K562 (cell line): ENCODE results near the gene GCNT2. TPM values are rescaled to one million over a fixed set of nuclear protein-coding genes. Genes with fewer than 3 reads are reported as not detected.

ENCODE experiments used
- ATAC-seq: fragments of 200-7000 bp; cut with Tn5 transposase; 3 replicates; pipeline ENCODE4 v1.9.1; 2020; ENCODE audit warnings: moderate library complexity
- BruUV-seq: library from RNA; stranded (reverse); fragments of 400-500 nt; replicated peaks from 2 replicates; lab custom pipeline; 2021; lab: Mats Ljungman, UMichigan
- CTCF ChIA-PET: fragments of 300-600 bp; formaldehyde crosslinking; extraction: SDS; loops from one replicate; lab custom pipeline; 2021; ENCODE audit warnings: low intra/inter-chr PET ratio; lab: Yijun Ruan, JAX
- POLR2A ChIA-PET: fragments of 300-600, 350-650 bp; sonication (Branson Sonifier 250); formaldehyde crosslinking; extraction: SDS; loops from one replicate; lab custom pipeline; 2021; ENCODE audit warnings: antibody characterized with exemption, inconsistent platforms; lab: Yijun Ruan, JAX
- DNase-seq, 4 experiments: peaks; one replicate each; pipeline versions ENCODE4 v3.0.0 to v3.0.0-alpha.2; 2011 to 2018; ENCODE audit warnings: low spot score in 3 of 4, mixed read lengths in 3 of 4; ENCODE audit errors: extremely low read depth in 1 of 4
- FAIRE-seq: peaks from 2 replicates; lab custom pipeline; 2011; peaks lifted over from hg19 to GRCh38; lab: Jason Lieb, UNC
- H2AFZ ChIP-seq: 2 replicates; pipeline ENCODE4 v1.6.0; 2011; ENCODE audit warnings: low read depth, low read length, control low read depth, inconsistent platforms
- H3K27ac ChIP-seq: fragments of 200-600 bp; 3 replicates; pipeline ENCODE4 v1.8.0; 2011; ENCODE audit warnings: low read depth, mild to moderate bottlenecking, control low read depth, inconsistent platforms, low read length, moderate library complexity, mixed read lengths; ENCODE audit errors: extremely low read depth
- H3K27me3 ChIP-seq, 2 experiments: fragments of 300-600 bp in 1 of 2; 2 replicates in 1 of 2; 3 replicates in 1 of 2; pipeline versions ENCODE4 v1.6.0 to v1.8.0; 2011; ENCODE audit warnings: inconsistent platforms in 2 of 2, low read length in 2 of 2, mild to moderate bottlenecking in 1 of 2, mixed read lengths in 1 of 2, moderate library complexity in 1 of 2; ENCODE audit not compliant: control insufficient read depth in 2 of 2, insufficient read depth in 2 of 2
- H3K36me3 ChIP-seq: fragments of 300-600 bp; 3 replicates; pipeline ENCODE4 v1.8.0; 2011; ENCODE audit warnings: mild to moderate bottlenecking, low read length, inconsistent platforms; ENCODE audit not compliant: control insufficient read depth, insufficient read depth
- H3K4me1 ChIP-seq, 2 experiments: fragments of 200-600 bp in 1 of 2; replicated peaks in 1 of 2; 2 replicates in 1 of 2; 3 replicates in 1 of 2; pipeline versions ENCODE4 v1.5.1 to v1.8.0; 2011; ENCODE audit warnings: inconsistent platforms in 2 of 2, low read length in 2 of 2, mild to moderate bottlenecking in 1 of 2, mixed read lengths in 1 of 2, moderate library complexity in 1 of 2; ENCODE audit not compliant: control insufficient read depth in 2 of 2, insufficient read depth in 2 of 2
- H3K4me2 ChIP-seq: 2 replicates; pipeline ENCODE4 v1.6.1; 2011; ENCODE audit warnings: low read length, control low read depth, inconsistent platforms, mixed read lengths; ENCODE audit not compliant: insufficient read depth
- H3K4me3 ChIP-seq: fragments of 200-600 bp; sonication (generic), shearing (Covaris generic); 2 replicates; pipeline ENCODE4 v1.5.1; 2016; ENCODE audit warnings: control low read depth, inconsistent platforms
- H3K79me2 ChIP-seq: fragments of 200-600 bp; 3 replicates; pipeline ENCODE4 v1.8.0; 2011; ENCODE audit warnings: low read length, inconsistent platforms; ENCODE audit not compliant: control insufficient read depth, insufficient read depth
- H3K9ac ChIP-seq, 2 experiments: 2 replicates each; pipeline versions ENCODE4 v1.6.0 to v1.6.1; 2011; ENCODE audit warnings: low read depth in 2 of 2, low read length in 2 of 2, control low read depth in 1 of 2, inconsistent platforms in 1 of 2, mild to moderate bottlenecking in 1 of 2, mixed read lengths in 1 of 2; ENCODE audit not compliant: insufficient read depth in 1 of 2
- H3K9me1 ChIP-seq: one replicate; pipeline ENCODE4 v1.6.0; 2011; ENCODE audit warnings: inconsistent platforms, mild to moderate bottlenecking, low read length, moderate library complexity; ENCODE audit not compliant: control insufficient read depth, insufficient read depth
- H3K9me3 ChIP-seq: replicated peaks from 2 replicates; pipeline ENCODE4 v1.5.1; 2011; ENCODE audit warnings: low read depth, low read length, inconsistent platforms; ENCODE audit not compliant: control insufficient read depth, insufficient read depth
- H4K20me1 ChIP-seq: replicated peaks from 2 replicates; pipeline ENCODE4 v1.6.1; 2011; ENCODE audit warnings: low read length, inconsistent platforms, mixed read lengths; ENCODE audit not compliant: control insufficient read depth, insufficient read depth
- ARNT ChIP-seq, 2 experiments: fragments of 450-650 bp; IDR thresholded peaks; 2 replicates each; pipeline ENCODE4 v1.6.1; 2016; ENCODE audit warnings: mild to moderate bottlenecking in 1 of 2
- SETDB1 ChIP-seq: IDR thresholded peaks from one replicate; pipeline ENCODE4 v1.6.1; 2012; ENCODE audit warnings: low read length, control low read depth, inconsistent platforms
- STAG1 ChIP-seq: sonication (generic); formaldehyde crosslinking; IDR thresholded peaks from 2 replicates; pipeline ENCODE4 v1.5.0; 2020; ENCODE audit warnings: missing genetic modification reagents, borderline replicate concordance
- U2AF1 ChIP-seq: fragments of 200-400 bp; formaldehyde crosslinking; optimal IDR thresholded peaks from 2 replicates; pipeline ENCODE3; 2017; ENCODE audit warnings: mild to moderate bottlenecking, low read depth, low read length, moderate library complexity
- ZNF584 ChIP-seq: fragments of 200-800 bp; sonication (Bioruptor generic); IDR thresholded peaks from 2 replicates; pipeline ENCODE4 v1.6.1; 2016; ENCODE audit warnings: low read depth, mild to moderate bottlenecking, missing genetic modification characterization, missing compliant biosample characterization
- ZNF644 ChIP-seq: fragments of 200-800 bp; sonication (Bioruptor generic); IDR thresholded peaks from 2 replicates; pipeline ENCODE4 v1.6.1; 2016; ENCODE audit warnings: low read depth, missing genetic modification characterization, missing compliant biosample characterization
- WGBS: fragments of 100-300 bp; shearing (Covaris generic); methylation state at CpG from one replicate; pipeline ENCODE4 v1.1.6; 2016; ENCODE audit warnings: low coverage, mixed read lengths; ENCODE audit not compliant: insufficient coverage; ENCODE audit errors: missing lambda C conversion rate; 5-methylcytosine and 5-hydroxymethylcytosine counted together
- in situ Hi-C: fragments of 300-500 bp; cut with MboI; formaldehyde crosslinking; loops from 4 replicates; pipeline ENCODE4 v1.15.0; 2018; ENCODE audit warnings: inconsistent platforms, mixed read lengths
- intact Hi-C: fragments of 100-400 bp; cut with micrococcal nuclease; formaldehyde crosslinking; loops from 2 replicates; pipeline ENCODE4 v1.14.2; 2022
- polyA plus RNA-seq, 8 experiments: library from polyadenylated mRNA; depleted of rRNA in 4 of 8; stranded (reverse) in 5 of 8; unstranded in 3 of 8; fragments of >200 nt; fragmentation: Nextera tagmentation in 2 of 8; fragmentation: Illumina TruSeq in 1 of 8; extraction: Ambion mirVana in 2 of 8; extraction: Trizol in 1 of 8; gene quantifications; 2 replicates each; pipeline versions ENCODE4 v1.2.1 to v1.2.3, GENCODE V29; 2011 to 2014; ENCODE audit warnings: inconsistent platforms in 1 of 8, missing spikeins in 1 of 8
- total RNA-seq, 7 experiments: library from RNA; depleted of rRNA in 6 of 7; stranded (reverse); fragments of >200 nt in 6 of 7; fragmentation: Illumina TruSeq in 2 of 7; extraction: Trizol in 2 of 7; gene quantifications; 2 replicates each; pipeline versions ENCODE4 v1.2.1 to v1.2.3, GENCODE V29; 2011 to 2021; ENCODE audit warnings: low replicate concordance in 1 of 7
- TF ChIP-seq, protein P1 (sequence below): sonication (generic); formaldehyde crosslinking; IDR thresholded peaks from 2 replicates; pipeline ENCODE4 v1.8.1; 2022; ENCODE audit warnings: missing genetic modification reagents
- TF ChIP-seq, protein P2 (sequence below): sonication (generic); formaldehyde crosslinking; IDR thresholded peaks from 2 replicates; pipeline ENCODE4 v1.8.0; 2022; ENCODE audit warnings: mild to moderate bottlenecking, missing genetic modification reagents
- TF ChIP-seq, protein P3 (sequence below): fragments of 450-650 bp; formaldehyde crosslinking; IDR thresholded peaks from 2 replicates; pipeline ENCODE4 v1.4.0; 2022; ENCODE audit warnings: missing genetic modification characterization
- TF ChIP-seq, protein P4 (sequence below): sonication (generic); formaldehyde crosslinking; IDR thresholded peaks from 2 replicates; pipeline ENCODE4 v1.8.0; 2022; ENCODE audit warnings: mild to moderate bottlenecking, missing genetic modification reagents
- TF ChIP-seq, protein P5 (sequence below): fragments of 450-650 bp; IDR thresholded peaks from 2 replicates; pipeline ENCODE4 v1.7.0; 2016; ENCODE audit warnings: borderline replicate concordance

The GCNT2 gene
- total and polyA plus RNA-seq, 9 of the 15 experiments (the other 6 are each of a cell fraction or from before 2014, with no cell fraction given) = 0.78 to 2.6 (median 1.6) TPM

DNA sequence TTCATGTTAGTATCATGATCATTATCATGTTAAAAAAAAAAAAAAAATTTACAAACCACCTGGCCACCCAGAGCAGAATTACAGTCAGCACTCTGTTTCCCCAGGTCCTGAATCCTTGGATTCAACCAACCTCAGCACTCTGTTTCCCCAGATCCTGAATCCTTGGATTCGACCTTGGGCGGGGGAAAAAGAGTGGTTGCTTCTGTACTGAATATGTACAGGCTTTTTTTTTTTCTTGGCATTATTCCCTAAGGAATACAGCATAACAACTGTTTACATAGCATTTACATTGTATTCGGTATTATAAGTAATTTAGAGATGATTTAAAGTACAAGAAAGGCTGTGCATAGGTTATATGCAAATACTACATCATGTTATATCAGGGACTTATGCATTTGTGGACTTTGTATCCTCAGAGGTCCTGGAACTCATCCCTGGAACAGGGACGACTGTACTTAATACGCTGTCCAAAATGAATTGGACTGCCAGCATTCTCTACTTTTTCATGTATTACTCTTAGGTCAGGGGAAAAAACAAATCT lies 31.2 kb downstream of the GCNT2 start:
- no TSS peak for BruUV-seq
- Histone ChIP-seq H4K20me1 (no peaks in the 10 kb centered on the region), H3K27me3 (peaks cover 22 to 26% of the 10 kb centered on the region in 2 experiments), H3K79me2 (no peaks in the 10 kb centered on the region), H3K9ac (no peak overlapping the region), H2AFZ (no peak overlapping the region), H3K9me3 (no peaks in the 10 kb centered on the region), H3K4me2 (no peak overlapping the region), H3K4me1 (no peaks in the 10 kb centered on the region), H3K4me3 (no peak overlapping the region), H3K27ac (no peak overlapping the region), H3K9me1 (no peaks in the 10 kb centered on the region), H3K36me3 (no peaks in the 10 kb centered on the region)
- WGBS = 8% methylated on average over 5 of the region's 5 CpGs
- ATAC-seq (no peak), FAIRE-seq (no peak), DNase-seq (no peak)
- intact Hi-C loops = no loop called here
- ChIA-PET CTCF (no interaction called here), POLR2A (no interaction called here)
- in situ Hi-C loops = no loop called here
- TF ChIP-seq U2AF1 = no peak
- no peak for TF ChIP-seq ARNT (IDR thresholded peaks at IDR 0.05)
- TF ChIP-seq, protein P1, sequence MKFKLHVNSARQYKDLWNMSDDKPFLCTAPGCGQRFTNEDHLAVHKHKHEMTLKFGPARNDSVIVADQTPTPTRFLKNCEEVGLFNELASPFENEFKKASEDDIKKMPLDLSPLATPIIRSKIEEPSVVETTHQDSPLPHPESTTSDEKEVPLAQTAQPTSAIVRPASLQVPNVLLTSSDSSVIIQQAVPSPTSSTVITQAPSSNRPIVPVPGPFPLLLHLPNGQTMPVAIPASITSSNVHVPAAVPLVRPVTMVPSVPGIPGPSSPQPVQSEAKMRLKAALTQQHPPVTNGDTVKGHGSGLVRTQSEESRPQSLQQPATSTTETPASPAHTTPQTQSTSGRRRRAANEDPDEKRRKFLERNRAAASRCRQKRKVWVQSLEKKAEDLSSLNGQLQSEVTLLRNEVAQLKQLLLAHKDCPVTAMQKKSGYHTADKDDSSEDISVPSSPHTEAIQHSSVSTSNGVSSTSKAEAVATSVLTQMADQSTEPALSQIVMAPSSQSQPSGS (CRISPR knock-in tag) = no peak
- no peak for TF ChIP-seq STAG1
- TF ChIP-seq, protein P2, sequence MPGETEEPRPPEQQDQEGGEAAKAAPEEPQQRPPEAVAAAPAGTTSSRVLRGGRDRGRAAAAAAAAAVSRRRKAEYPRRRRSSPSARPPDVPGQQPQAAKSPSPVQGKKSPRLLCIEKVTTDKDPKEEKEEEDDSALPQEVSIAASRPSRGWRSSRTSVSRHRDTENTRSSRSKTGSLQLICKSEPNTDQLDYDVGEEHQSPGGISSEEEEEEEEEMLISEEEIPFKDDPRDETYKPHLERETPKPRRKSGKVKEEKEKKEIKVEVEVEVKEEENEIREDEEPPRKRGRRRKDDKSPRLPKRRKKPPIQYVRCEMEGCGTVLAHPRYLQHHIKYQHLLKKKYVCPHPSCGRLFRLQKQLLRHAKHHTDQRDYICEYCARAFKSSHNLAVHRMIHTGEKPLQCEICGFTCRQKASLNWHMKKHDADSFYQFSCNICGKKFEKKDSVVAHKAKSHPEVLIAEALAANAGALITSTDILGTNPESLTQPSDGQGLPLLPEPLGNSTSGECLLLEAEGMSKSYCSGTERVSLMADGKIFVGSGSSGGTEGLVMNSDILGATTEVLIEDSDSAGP (CRISPR knock-in tag) = no peak
- TF ChIP-seq, protein P3, sequence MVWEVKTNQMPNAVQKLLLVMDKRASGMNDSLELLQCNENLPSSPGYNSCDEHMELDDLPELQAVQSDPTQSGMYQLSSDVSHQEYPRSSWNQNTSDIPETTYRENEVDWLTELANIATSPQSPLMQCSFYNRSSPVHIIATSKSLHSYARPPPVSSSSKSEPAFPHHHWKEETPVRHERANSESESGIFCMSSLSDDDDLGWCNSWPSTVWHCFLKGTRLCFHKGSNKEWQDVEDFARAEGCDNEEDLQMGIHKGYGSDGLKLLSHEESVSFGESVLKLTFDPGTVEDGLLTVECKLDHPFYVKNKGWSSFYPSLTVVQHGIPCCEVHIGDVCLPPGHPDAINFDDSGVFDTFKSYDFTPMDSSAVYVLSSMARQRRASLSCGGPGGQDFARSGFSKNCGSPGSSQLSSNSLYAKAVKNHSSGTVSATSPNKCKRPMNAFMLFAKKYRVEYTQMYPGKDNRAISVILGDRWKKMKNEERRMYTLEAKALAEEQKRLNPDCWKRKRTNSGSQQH = no peak
- TF ChIP-seq, protein P4, sequence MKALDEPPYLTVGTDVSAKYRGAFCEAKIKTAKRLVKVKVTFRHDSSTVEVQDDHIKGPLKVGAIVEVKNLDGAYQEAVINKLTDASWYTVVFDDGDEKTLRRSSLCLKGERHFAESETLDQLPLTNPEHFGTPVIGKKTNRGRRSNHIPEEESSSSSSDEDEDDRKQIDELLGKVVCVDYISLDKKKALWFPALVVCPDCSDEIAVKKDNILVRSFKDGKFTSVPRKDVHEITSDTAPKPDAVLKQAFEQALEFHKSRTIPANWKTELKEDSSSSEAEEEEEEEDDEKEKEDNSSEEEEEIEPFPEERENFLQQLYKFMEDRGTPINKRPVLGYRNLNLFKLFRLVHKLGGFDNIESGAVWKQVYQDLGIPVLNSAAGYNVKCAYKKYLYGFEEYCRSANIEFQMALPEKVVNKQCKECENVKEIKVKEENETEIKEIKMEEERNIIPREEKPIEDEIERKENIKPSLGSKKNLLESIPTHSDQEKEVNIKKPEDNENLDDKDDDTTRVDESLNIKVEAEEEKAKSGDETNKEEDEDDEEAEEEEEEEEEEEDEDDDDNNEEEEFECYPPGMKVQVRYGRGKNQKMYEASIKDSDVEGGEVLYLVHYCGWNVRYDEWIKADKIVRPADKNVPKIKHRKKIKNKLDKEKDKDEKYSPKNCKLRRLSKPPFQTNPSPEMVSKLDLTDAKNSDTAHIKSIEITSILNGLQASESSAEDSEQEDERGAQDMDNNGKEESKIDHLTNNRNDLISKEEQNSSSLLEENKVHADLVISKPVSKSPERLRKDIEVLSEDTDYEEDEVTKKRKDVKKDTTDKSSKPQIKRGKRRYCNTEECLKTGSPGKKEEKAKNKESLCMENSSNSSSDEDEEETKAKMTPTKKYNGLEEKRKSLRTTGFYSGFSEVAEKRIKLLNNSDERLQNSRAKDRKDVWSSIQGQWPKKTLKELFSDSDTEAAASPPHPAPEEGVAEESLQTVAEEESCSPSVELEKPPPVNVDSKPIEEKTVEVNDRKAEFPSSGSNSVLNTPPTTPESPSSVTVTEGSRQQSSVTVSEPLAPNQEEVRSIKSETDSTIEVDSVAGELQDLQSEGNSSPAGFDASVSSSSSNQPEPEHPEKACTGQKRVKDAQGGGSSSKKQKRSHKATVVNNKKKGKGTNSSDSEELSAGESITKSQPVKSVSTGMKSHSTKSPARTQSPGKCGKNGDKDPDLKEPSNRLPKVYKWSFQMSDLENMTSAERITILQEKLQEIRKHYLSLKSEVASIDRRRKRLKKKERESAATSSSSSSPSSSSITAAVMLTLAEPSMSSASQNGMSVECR = no peak
- no peak for TF ChIP-seq ZNF644
- TF ChIP-seq, protein P5, sequence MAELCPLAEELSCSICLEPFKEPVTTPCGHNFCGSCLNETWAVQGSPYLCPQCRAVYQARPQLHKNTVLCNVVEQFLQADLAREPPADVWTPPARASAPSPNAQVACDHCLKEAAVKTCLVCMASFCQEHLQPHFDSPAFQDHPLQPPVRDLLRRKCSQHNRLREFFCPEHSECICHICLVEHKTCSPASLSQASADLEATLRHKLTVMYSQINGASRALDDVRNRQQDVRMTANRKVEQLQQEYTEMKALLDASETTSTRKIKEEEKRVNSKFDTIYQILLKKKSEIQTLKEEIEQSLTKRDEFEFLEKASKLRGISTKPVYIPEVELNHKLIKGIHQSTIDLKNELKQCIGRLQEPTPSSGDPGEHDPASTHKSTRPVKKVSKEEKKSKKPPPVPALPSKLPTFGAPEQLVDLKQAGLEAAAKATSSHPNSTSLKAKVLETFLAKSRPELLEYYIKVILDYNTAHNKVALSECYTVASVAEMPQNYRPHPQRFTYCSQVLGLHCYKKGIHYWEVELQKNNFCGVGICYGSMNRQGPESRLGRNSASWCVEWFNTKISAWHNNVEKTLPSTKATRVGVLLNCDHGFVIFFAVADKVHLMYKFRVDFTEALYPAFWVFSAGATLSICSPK = no peak
- no peak for TF ChIP-seq ZNF584 (CRISPR knock-in tag)
- TF ChIP-seq SETDB1 = no peak
